HFF-Myc (cell line): ENCODE measurements around the gene ALDH3B1.

Source experiments
- DNase-seq: peaks from one replicate; pipeline ENCODE4 v3.0.0-alpha.2; 2011; ENCODE audit warnings: low read depth; ENCODE audit errors: extremely low read depth
- H3K4me3 ChIP-seq: replicated peaks from 2 replicates; pipeline ENCODE4 v1.5.1; 2011; ENCODE audit warnings: low read depth, mild to moderate bottlenecking, control low read depth, low read length
- TF ChIP-seq, protein P1 (sequence below): IDR thresholded peaks from 2 replicates; pipeline ENCODE4 v1.5.1; 2012; ENCODE audit warnings: mild to moderate bottlenecking, low read depth, low read length, control low read depth; ENCODE audit errors: missing control alignments

Gene ALDH3B1

GRCh38 chr11:68049509-68050370, 39.6 kb downstream of the ALDH3B1 start:
- TF ChIP-seq, protein P1, sequence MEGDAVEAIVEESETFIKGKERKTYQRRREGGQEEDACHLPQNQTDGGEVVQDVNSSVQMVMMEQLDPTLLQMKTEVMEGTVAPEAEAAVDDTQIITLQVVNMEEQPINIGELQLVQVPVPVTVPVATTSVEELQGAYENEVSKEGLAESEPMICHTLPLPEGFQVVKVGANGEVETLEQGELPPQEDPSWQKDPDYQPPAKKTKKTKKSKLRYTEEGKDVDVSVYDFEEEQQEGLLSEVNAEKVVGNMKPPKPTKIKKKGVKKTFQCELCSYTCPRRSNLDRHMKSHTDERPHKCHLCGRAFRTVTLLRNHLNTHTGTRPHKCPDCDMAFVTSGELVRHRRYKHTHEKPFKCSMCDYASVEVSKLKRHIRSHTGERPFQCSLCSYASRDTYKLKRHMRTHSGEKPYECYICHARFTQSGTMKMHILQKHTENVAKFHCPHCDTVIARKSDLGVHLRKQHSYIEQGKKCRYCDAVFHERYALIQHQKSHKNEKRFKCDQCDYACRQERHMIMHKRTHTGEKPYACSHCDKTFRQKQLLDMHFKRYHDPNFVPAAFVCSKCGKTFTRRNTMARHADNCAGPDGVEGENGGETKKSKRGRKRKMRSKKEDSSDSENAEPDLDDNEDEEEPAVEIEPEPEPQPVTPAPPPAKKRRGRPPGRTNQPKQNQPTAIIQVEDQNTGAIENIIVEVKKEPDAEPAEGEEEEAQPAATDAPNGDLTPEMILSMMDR, result no peak
- no peak overlapping the region for H3K4me3 ChIP-seq
- no peak for DNase-seq

DNA sequence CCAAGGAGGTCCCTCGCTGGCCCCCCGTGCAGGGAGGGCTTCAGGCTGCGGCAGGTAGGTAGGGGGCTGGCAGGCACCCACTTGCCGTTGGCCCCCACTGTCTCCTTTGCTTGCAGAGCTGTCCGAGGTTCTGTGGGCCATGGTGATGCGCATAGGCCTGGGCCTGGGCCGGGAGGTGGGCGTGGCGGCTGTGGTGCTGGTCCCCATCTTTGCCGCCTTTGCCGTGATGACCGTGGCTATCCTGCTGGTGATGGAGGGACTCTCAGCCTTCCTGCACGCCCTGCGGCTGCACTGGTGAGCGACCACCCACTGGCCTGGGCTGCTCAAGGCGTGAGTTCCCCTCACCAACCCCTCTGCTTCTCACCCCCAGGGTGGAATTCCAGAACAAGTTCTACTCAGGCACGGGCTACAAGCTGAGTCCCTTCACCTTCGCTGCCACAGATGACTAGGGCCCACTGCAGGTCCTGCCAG, 40.3 kb downstream of the ALDH3B1 start:
- TF ChIP-seq, protein P1, result no peak
- DNase-seq, result no peak
- no peak overlapping the region for H3K4me3 ChIP-seq

DNA sequence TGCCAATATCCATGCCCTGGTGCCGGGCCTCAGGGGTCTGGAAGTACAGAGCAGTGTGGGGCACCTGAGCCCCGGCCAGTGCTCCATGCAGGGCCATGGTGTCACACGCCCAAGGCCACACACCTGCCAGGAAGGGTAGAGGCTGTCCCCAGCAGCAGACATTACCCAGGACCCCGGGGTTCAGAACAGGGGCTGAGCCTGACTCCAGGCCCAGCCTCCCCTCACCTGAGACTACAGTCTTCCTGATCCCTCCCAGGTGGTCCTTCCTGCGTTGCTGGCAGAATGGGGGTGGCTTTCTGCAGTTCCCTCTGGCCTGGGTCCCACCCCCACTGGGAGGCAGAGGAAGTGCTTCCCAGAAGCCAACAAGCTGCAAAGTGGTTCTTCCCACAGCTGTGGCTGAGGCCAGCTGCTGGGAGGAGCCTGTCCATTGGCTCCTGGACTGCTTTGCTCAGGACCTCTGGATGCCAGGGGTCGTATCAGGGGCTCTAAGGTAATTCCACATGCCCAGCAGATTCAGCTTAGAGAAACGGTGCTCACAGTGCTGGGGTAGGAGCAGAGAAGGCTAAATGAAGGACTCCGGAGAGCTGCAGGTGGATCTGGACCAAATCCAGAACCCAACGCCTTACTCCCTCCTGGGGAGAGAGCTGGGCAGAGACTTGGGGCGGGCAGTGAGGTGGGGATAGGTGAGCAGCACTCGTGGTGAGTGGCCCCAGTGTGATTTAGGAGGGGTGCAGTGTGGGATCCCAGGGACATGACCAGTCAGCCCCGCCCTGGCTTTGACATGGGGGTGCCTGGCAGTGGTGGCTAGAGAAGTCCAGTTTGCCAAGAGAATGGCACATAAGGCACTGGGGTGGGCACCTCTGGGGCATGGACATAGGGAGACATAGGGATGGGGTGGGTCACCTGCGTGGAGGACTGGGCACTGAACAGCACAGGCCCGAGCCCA, 41.3 kb downstream of the ALDH3B1 start:
- DNase-seq, result no peak
- H3K4me3 ChIP-seq, result no peak overlapping the region
- TF ChIP-seq, protein P1, result no peak

GRCh38 chr11:68052137-68052873, 42.2 kb downstream of the ALDH3B1 start:
- TF ChIP-seq, protein P1, result no peak
- DNase-seq, result no peak
- no peak overlapping the region for H3K4me3 ChIP-seq

DNA sequence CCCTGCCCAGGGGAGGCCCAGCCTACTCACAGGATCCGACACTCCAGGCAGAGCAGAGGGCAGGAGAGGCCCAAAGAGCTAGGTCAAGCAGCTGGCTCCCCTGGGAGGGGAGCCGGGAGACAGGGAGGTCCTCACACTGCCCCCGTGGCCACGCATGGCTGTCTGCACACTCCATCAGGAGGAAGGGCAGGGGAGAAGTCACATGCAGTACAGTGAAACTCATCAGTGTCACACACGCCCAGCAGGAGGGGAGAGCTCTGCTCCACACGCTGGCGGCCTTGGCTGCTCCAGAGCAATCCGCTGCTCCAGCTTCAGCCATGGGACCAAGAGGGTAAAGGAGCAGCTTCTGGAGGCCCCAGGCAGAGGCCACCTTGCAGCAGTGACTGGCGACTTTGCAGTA, 43.0 kb downstream of the ALDH3B1 start:
- TF ChIP-seq, protein P1, result no peak
- no peak overlapping the region for H3K4me3 ChIP-seq
- no peak for DNase-seq
